DOHH2 (cell line): ENCODE measurements around the gene ACAD11.

Source experiments
- H3F3A ChIP-seq: fragments of 200-600 bp; sonication (generic), shearing (Covaris generic); 2 replicates; pipeline ENCODE4 v1.6.0; 2016; ENCODE audit warnings: antibody characterized with exemption, mild to moderate bottlenecking; ENCODE audit not compliant: control insufficient read depth, insufficient read depth
- H3K27ac ChIP-seq: fragments of 200-600 bp; sonication (generic); 2 replicates; pipeline ENCODE4 v1.5.1; 2014; ENCODE audit warnings: low read depth, mild to moderate bottlenecking, low read length, moderate library complexity
- H3K27me3 ChIP-seq: fragments of 200-600 bp; sonication (generic); 2 replicates; pipeline ENCODE4 v1.6.1; 2014; ENCODE audit warnings: mild to moderate bottlenecking, low read length, mixed read lengths; ENCODE audit not compliant: control insufficient read depth
- H3K36me3 ChIP-seq: fragments of 200-600 bp; sonication (generic); 2 replicates; pipeline ENCODE4 v1.6.1; 2014; ENCODE audit warnings: mild to moderate bottlenecking, low read length, moderate library complexity, mixed read lengths; ENCODE audit not compliant: control insufficient read depth
- H3K4me1 ChIP-seq: fragments of 200-600 bp; sonication (generic); 2 replicates; pipeline ENCODE4 v1.6.1; 2014; ENCODE audit warnings: mild to moderate bottlenecking, low read length, mixed read lengths; ENCODE audit not compliant: control insufficient read depth
- H3K4me2 ChIP-seq: fragments of 200-600 bp; sonication (generic); 2 replicates; pipeline ENCODE4 v1.6.0; 2014; ENCODE audit warnings: mild to moderate bottlenecking, low read length, moderate library complexity
- H3K4me3 ChIP-seq: fragments of 200-600 bp; sonication (generic); 2 replicates; pipeline ENCODE4 v1.5.1; 2014; ENCODE audit warnings: mild to moderate bottlenecking, low read length, mixed read lengths
- H3K79me2 ChIP-seq: fragments of 200-600 bp; sonication (generic); 2 replicates; pipeline ENCODE4 v1.6.1; 2014; ENCODE audit warnings: mild to moderate bottlenecking, low read length, mixed read lengths; ENCODE audit not compliant: control insufficient read depth
- H3K9me2 ChIP-seq: fragments of 200-600 bp; sonication (generic); replicated peaks from 2 replicates; pipeline ENCODE4 v1.6.1; 2014; ENCODE audit warnings: mild to moderate bottlenecking, low read length, mixed read lengths; ENCODE audit not compliant: control insufficient read depth
- H3K9me3 ChIP-seq: fragments of 200-600 bp; sonication (generic); 2 replicates; pipeline ENCODE4 v1.6.1; 2014; ENCODE audit warnings: antibody characterized with exemption, low read length, mixed read lengths; ENCODE audit not compliant: control insufficient read depth, insufficient read depth
- H4K20me1 ChIP-seq: fragments of 200-600 bp; sonication (generic); 2 replicates; pipeline ENCODE4 v1.6.0; 2014; ENCODE audit warnings: low read depth, mild to moderate bottlenecking, antibody characterized with exemption, low read length, moderate library complexity; ENCODE audit not compliant: control insufficient read depth, insufficient read depth
- EZH2phosphoT487 ChIP-seq: fragments of 200-600 bp; sonication (generic); IDR thresholded peaks from 2 replicates; pipeline ENCODE4 v1.6.1; 2017; ENCODE audit warnings: borderline replicate concordance, mild to moderate bottlenecking, antibody characterized with exemption, low read length, moderate library complexity, mixed read lengths
- TF ChIP-seq, protein P1 (sequence below): fragments of 200-600 bp; sonication (generic); IDR thresholded peaks from one replicate; pipeline ENCODE4 v1.5.1; 2014; ENCODE audit warnings: antibody characterized with exemption, mild to moderate bottlenecking, low read depth, low read length; ENCODE audit not compliant: poor library complexity, severe bottlenecking

Gene ACAD11

DNA sequence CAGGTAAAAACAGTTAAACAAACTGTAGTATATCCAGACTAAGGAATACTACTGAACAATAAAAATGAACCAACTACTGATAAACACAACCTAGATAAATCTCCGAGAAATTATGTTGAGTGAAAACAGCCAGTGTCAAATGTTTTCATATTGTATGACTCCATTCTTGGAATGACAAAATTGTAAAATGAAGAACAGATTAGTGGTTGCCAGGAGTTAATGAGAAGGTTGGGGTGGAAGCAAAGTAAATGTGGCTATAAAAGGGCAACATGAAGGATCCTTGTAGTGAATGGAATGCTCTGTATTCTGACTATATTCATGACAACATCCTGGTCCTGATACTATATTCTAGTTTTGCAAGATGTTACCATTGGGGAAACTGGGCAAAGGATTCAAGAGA is 90.0 kb downstream of the ACAD11 start:
- no peaks in the 10 kb centered on the region for H3K9me2 ChIP-seq
- H3K4me2 ChIP-seq = no peak overlapping the region
- no peak overlapping the region for H3K4me3 ChIP-seq
- no peaks in the 10 kb centered on the region for H3K36me3 ChIP-seq
- H3K79me2 ChIP-seq = no peaks in the 10 kb centered on the region
- H3K27me3 ChIP-seq = no peaks in the 10 kb centered on the region
- no peak overlapping the region for H3K27ac ChIP-seq
- H3F3A ChIP-seq = no peaks in the 10 kb centered on the region
- no peaks in the 10 kb centered on the region for H4K20me1 ChIP-seq
- TF ChIP-seq EZH2phosphoT487 = no peak
- TF ChIP-seq, protein P1, sequence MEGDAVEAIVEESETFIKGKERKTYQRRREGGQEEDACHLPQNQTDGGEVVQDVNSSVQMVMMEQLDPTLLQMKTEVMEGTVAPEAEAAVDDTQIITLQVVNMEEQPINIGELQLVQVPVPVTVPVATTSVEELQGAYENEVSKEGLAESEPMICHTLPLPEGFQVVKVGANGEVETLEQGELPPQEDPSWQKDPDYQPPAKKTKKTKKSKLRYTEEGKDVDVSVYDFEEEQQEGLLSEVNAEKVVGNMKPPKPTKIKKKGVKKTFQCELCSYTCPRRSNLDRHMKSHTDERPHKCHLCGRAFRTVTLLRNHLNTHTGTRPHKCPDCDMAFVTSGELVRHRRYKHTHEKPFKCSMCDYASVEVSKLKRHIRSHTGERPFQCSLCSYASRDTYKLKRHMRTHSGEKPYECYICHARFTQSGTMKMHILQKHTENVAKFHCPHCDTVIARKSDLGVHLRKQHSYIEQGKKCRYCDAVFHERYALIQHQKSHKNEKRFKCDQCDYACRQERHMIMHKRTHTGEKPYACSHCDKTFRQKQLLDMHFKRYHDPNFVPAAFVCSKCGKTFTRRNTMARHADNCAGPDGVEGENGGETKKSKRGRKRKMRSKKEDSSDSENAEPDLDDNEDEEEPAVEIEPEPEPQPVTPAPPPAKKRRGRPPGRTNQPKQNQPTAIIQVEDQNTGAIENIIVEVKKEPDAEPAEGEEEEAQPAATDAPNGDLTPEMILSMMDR = no peak
- peaks cover 14% of the 10 kb centered on the region for H3K4me1 ChIP-seq
- no peaks in the 10 kb centered on the region for H3K9me3 ChIP-seq

DNA sequence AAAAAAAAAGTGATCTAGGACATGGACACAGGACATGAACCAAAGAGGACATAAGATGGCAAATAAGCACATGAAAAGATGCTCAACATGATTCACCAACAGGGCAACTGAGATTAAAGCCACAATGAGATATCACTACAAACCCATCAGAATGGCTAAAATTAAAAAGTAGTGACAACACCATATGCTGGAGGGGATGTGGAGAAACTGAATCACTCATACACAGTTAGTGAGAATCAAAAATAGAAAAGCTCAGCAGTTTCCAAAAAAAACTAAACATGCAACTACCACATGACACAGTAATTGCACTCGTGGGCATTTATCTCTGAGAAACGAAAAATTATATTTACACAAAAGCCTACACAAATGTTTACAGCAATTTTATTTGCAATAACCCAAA is 90.5 kb downstream of the ACAD11 start:
- Histone ChIP-seq H3K4me1 (peaks cover 18% of the 10 kb centered on the region), H3K27ac (no peak overlapping the region), H3K27me3 (no peaks in the 10 kb centered on the region), H3K9me3 (no peaks in the 10 kb centered on the region), H3K36me3 (no peaks in the 10 kb centered on the region), H4K20me1 (no peaks in the 10 kb centered on the region), H3F3A (no peaks in the 10 kb centered on the region), H3K9me2 (no peaks in the 10 kb centered on the region), H3K4me3 (no peak overlapping the region), H3K79me2 (no peaks in the 10 kb centered on the region), H3K4me2 (no peak overlapping the region)
- no peak for TF ChIP-seq EZH2phosphoT487
- TF ChIP-seq, protein P1 = no peak

DNA sequence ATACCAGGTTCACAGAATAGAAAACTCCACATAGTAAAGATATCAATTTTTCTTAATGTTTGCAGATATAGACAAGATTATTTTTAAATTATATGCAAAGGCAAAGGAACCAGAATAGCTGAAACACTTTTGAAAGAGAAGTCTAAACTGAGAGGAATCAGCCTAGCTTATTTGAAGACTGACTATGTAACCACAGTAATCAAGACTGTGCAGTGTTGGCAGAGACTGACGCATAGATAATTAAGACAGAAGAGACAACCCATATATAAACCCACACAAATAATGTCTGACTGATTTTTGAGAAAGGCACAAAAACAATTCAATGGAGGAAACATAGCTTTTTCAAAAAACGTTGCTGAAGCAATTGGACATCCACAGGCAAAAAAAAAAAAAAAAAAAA is 91.2 kb downstream of the ACAD11 start:
- no peaks in the 10 kb centered on the region for H4K20me1 ChIP-seq
- H3K4me2 ChIP-seq = no peak overlapping the region
- H3K9me2 ChIP-seq = no peaks in the 10 kb centered on the region
- peaks cover 25% of the 10 kb centered on the region for H3K4me1 ChIP-seq
- no peak overlapping the region for H3K27ac ChIP-seq
- H3K36me3 ChIP-seq = no peaks in the 10 kb centered on the region
- H3K27me3 ChIP-seq = no peaks in the 10 kb centered on the region
- H3K4me3 ChIP-seq = no peak overlapping the region
- H3K79me2 ChIP-seq = no peaks in the 10 kb centered on the region
- TF ChIP-seq, protein P1 = no peak
- no peak for TF ChIP-seq EZH2phosphoT487
- no peaks in the 10 kb centered on the region for H3F3A ChIP-seq
- no peaks in the 10 kb centered on the region for H3K9me3 ChIP-seq

DNA sequence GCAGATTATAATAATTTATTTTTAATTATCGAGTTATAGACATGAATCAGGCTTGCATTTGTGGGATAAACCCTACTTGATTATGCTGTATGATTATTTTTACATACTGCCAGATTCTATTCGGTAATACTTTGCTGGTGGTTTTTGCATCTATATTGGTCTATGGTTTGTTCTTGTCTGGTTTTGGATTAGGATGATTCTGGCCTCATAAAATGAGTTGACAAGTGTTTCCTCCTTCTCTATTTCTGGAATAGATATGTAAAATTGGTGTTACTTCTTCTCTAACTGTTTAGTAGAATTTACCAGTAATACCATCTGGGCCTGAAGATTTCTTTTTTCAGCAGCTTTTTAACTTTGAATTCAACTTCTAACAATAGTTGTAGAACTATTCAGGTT is 95.5 kb downstream of the ACAD11 start:
- Histone ChIP-seq H3K27me3 (no peaks in the 10 kb centered on the region), H3K9me2 (no peaks in the 10 kb centered on the region), H3K4me1 (peaks cover 30% of the 10 kb centered on the region), H3K4me3 (peak overlapping the region; percentile 47), H3K4me2 (peak overlapping the region; percentile 58), H3F3A (no peaks in the 10 kb centered on the region), H3K9me3 (no peaks in the 10 kb centered on the region), H3K36me3 (no peaks in the 10 kb centered on the region), H3K79me2 (no peaks in the 10 kb centered on the region), H3K27ac (peak overlapping the region; percentile 42), H4K20me1 (no peaks in the 10 kb centered on the region)
- TF ChIP-seq, protein P1 = no peak
- TF ChIP-seq EZH2phosphoT487 = no peak
